Astrocyte (in vitro differentiated cells and primary cell): ENCODE data around the gene IL17RE. TPM values are rescaled to one million over a fixed set of nuclear protein-coding genes. Genes with fewer than 3 reads are reported as not detected.
A peak's percentile ranks its signal among the peaks of the same experiment; 100 is the strongest.

Experiments
- DNase-seq: peaks from one replicate; pipeline ENCODE4 v3.0.0-alpha.2; 2010; ENCODE audit warnings: low read depth
- FAIRE-seq: peaks from 2 replicates; lab custom pipeline; 2011; peaks lifted over from hg19 to GRCh38; lab: Jason Lieb, UNC
- H2AFZ ChIP-seq: 2 replicates; pipeline ENCODE4 v1.6.0; 2012; ENCODE audit warnings: low read depth, low read length, inconsistent platforms
- H3K27ac ChIP-seq: 2 replicates; pipeline ENCODE4 v1.5.1; 2011; ENCODE audit warnings: low read depth, low read length, inconsistent platforms
- H3K27me3 ChIP-seq: 2 replicates; pipeline ENCODE4 v1.6.0; 2011; ENCODE audit warnings: low read length, inconsistent platforms; ENCODE audit not compliant: insufficient read depth
- H3K36me3 ChIP-seq: 2 replicates; pipeline ENCODE4 v1.5.1; 2011; ENCODE audit warnings: low read length, inconsistent platforms; ENCODE audit not compliant: insufficient read depth
- H3K4me1 ChIP-seq: 2 replicates; pipeline ENCODE4 v1.5.1; 2011; ENCODE audit warnings: low read length, inconsistent platforms; ENCODE audit not compliant: insufficient read depth
- H3K4me2 ChIP-seq: 2 replicates; pipeline ENCODE4 v1.6.0; 2012; ENCODE audit warnings: low read length, inconsistent platforms
- H3K4me3 ChIP-seq: 2 replicates; pipeline ENCODE4 v1.5.1; 2011; ENCODE audit warnings: low read depth, mild to moderate bottlenecking, low read length, inconsistent platforms; ENCODE audit not compliant: insufficient read depth
- H3K79me2 ChIP-seq: 2 replicates; pipeline ENCODE4 v1.6.0; 2012; ENCODE audit warnings: mild to moderate bottlenecking, low read length, inconsistent platforms; ENCODE audit not compliant: insufficient read depth
- H3K9ac ChIP-seq: 2 replicates; pipeline ENCODE4 v1.6.0; 2012; ENCODE audit warnings: mild to moderate bottlenecking, low read length, inconsistent platforms
- H3K9me3 ChIP-seq: 2 replicates; pipeline ENCODE4 v1.5.1; 2012; ENCODE audit warnings: low read depth, mild to moderate bottlenecking, low read length, inconsistent platforms; ENCODE audit not compliant: insufficient read depth
- H4K20me1 ChIP-seq: 2 replicates; pipeline ENCODE4 v1.6.0; 2012; ENCODE audit warnings: low read length, inconsistent platforms; ENCODE audit not compliant: insufficient read depth
- H3K27ac Mint-ChIP-seq: one replicate; pipeline ENCODE4 v1.8.0; 2021; ENCODE audit warnings: mild to moderate bottlenecking, mixed read lengths; ENCODE audit not compliant: unreplicated experiment
- H3K27me3 Mint-ChIP-seq: one replicate; pipeline ENCODE4 v1.8.0; 2021; ENCODE audit warnings: low read depth, mixed read lengths; ENCODE audit not compliant: unreplicated experiment
- H3K36me3 Mint-ChIP-seq: one replicate; pipeline ENCODE4 v1.8.0; 2021; ENCODE audit warnings: low read depth, mixed read lengths; ENCODE audit not compliant: unreplicated experiment
- H3K4me1 Mint-ChIP-seq: one replicate; pipeline ENCODE4 v1.8.0; 2021; ENCODE audit warnings: low read depth, mixed read lengths; ENCODE audit not compliant: unreplicated experiment
- H3K4me3 Mint-ChIP-seq: one replicate; pipeline ENCODE4 v1.8.0; 2021; ENCODE audit warnings: mild to moderate bottlenecking, moderate library complexity, mixed read lengths; ENCODE audit not compliant: unreplicated experiment
- H3K9me3 Mint-ChIP-seq: one replicate; pipeline ENCODE4 v1.8.0; 2021; ENCODE audit warnings: mild to moderate bottlenecking, mixed read lengths; ENCODE audit not compliant: unreplicated experiment
- EZH2 ChIP-seq: IDR thresholded peaks from 2 replicates; pipeline ENCODE4 v1.6.1; 2012; ENCODE audit warnings: mild to moderate bottlenecking, low read length, inconsistent platforms; ENCODE audit not compliant: insufficient read depth
- total RNA-seq: library from RNA; stranded (reverse); gene quantifications from 2 replicates; pipeline ENCODE4 v1.2.1, GENCODE V29; 2021
- TF ChIP-seq, protein P1 (sequence below): IDR thresholded peaks from 2 replicates; pipeline ENCODE4 v1.5.1; 2011; ENCODE audit warnings: low read depth, mild to moderate bottlenecking, inconsistent platforms, low read length, moderate library complexity; ENCODE audit not compliant: insufficient read depth

IL17RE gene
- total RNA-seq, 1 donor from 2014 or later, result 4.6 TPM

DNA sequence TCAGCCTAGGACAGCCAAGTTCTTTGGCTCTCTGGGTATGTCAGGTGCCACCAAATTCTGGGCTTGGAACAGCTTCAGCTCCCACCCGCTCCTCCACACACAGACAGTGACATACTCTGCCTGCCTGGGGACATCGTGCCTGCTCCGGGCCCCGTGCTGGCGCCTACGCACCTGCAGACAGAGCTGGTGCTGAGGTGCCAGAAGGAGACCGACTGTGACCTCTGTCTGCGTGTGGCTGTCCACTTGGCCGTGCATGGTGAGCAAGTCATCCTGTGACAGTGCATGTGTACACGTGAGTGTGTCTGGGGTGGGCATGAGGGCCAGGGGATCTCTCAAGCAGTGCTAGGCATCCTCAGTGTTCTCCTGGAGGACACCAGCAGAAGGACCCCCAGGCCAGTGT lies 15.2 kb downstream of the IL17RE start:
- Histone ChIP-seq H4K20me1 (no peaks in the 10 kb centered on the region), H3K27me3 (no peaks in the 10 kb centered on the region), H3K4me3 (no peak overlapping the region), H2AFZ (no peak overlapping the region), H3K9me3 (no peaks in the 10 kb centered on the region), H3K9ac (peak overlapping the region; percentile 64), H3K4me1 (peaks cover 23% of the 10 kb centered on the region), H3K4me2 (peak overlapping the region; percentile 83), H3K27ac (no peak overlapping the region), H3K79me2 (no peaks in the 10 kb centered on the region), H3K36me3 (no peaks in the 10 kb centered on the region)
- Mint-ChIP-seq H3K27me3 (no peaks in the 10 kb centered on the region), H3K36me3 (no peaks in the 10 kb centered on the region), H3K9me3 (no peaks in the 10 kb centered on the region), H3K27ac (no peak overlapping the region), H3K4me3 (peak overlapping the region; percentile 70), H3K4me1 (peaks cover 5% of the 10 kb centered on the region)
- TF ChIP-seq, protein P1, sequence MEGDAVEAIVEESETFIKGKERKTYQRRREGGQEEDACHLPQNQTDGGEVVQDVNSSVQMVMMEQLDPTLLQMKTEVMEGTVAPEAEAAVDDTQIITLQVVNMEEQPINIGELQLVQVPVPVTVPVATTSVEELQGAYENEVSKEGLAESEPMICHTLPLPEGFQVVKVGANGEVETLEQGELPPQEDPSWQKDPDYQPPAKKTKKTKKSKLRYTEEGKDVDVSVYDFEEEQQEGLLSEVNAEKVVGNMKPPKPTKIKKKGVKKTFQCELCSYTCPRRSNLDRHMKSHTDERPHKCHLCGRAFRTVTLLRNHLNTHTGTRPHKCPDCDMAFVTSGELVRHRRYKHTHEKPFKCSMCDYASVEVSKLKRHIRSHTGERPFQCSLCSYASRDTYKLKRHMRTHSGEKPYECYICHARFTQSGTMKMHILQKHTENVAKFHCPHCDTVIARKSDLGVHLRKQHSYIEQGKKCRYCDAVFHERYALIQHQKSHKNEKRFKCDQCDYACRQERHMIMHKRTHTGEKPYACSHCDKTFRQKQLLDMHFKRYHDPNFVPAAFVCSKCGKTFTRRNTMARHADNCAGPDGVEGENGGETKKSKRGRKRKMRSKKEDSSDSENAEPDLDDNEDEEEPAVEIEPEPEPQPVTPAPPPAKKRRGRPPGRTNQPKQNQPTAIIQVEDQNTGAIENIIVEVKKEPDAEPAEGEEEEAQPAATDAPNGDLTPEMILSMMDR, result no peak
- no peak for TF ChIP-seq EZH2
- FAIRE-seq (no peak), DNase-seq (no peak)

DNA sequence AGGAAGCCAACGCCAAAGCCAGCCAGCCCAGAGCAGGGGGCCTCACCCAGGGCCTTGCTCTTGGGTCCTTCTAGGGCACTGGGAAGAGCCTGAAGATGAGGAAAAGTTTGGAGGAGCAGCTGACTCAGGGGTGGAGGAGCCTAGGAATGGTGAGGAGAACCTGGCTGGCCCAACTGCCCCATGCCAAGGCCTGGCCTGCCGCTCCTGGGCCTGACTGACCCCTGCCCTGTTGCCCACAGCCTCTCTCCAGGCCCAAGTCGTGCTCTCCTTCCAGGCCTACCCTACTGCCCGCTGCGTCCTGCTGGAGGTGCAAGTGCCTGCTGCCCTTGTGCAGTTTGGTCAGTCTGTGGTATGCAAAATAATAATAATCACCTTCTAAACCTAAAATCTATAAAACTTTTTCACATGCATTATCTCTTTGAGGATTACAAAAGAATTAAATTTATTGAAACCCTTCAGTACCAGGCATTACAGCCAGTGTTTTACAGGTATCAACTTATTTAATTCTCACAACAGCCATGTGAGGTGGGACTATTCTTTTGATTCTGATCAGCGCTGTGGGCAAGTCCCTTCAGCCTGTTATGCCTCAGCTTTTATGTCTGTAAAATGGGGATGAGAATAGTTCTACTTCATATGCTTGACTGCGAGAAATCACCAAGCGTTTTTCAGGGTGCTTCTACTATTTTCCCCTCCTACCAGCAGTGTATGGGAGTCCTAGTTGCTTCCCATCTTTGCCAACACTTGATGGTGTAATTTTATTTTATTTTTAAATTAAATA lies 15.8 kb downstream of the IL17RE start:
- TF ChIP-seq, protein P1, result no peak
- TF ChIP-seq EZH2, result no peak
- H4K20me1 ChIP-seq, result no peaks in the 10 kb centered on the region
- FAIRE-seq, result no peak
- no peaks in the 10 kb centered on the region for H3K27me3 ChIP-seq
- no peaks in the 10 kb centered on the region for H3K36me3 Mint-ChIP-seq
- H2AFZ ChIP-seq, result no peak overlapping the region
- no peaks in the 10 kb centered on the region for H3K9me3 Mint-ChIP-seq
- H3K4me1 Mint-ChIP-seq, result peaks cover 5% of the 10 kb centered on the region
- no peaks in the 10 kb centered on the region for H3K79me2 ChIP-seq
- peak overlapping the region; percentile 83 for H3K4me2 ChIP-seq
- no peak overlapping the region for H3K9ac ChIP-seq
- no peaks in the 10 kb centered on the region for H3K9me3 ChIP-seq
- H3K36me3 ChIP-seq, result no peaks in the 10 kb centered on the region
- H3K27me3 Mint-ChIP-seq, result no peaks in the 10 kb centered on the region
- peak overlapping the region; percentile 54 for H3K4me3 Mint-ChIP-seq
- H3K27ac Mint-ChIP-seq, result no peak overlapping the region
- H3K27ac ChIP-seq, result no peak overlapping the region
- no peak overlapping the region for H3K4me3 ChIP-seq
- peaks cover 23% of the 10 kb centered on the region for H3K4me1 ChIP-seq
- DNase-seq, result no peak

DNA sequence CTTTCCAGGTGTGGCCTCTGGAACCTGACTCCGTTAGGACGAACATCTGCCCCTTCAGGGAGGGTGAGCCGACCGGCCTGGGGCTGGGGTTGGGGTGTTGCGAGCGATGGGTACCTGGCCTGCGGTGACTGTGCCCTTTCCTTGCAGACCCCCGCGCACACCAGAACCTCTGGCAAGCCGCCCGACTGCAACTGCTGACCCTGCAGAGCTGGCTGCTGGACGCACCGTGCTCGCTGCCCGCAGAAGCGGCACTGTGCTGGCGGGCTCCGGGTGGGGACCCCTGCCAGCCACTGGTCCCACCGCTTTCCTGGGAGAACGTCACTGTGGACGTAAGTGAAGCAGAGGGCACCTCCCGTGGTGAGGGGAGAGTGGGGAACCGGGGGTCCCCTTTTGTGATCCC lies 25.5 kb downstream of the IL17RE start:
- no peaks in the 10 kb centered on the region for H3K9me3 ChIP-seq
- Mint-ChIP-seq H3K36me3 (peaks cover 29% of the 10 kb centered on the region), H3K4me3 (no peak overlapping the region), H3K27me3 (no peaks in the 10 kb centered on the region), H3K4me1 (no peaks in the 10 kb centered on the region), H3K27ac (no peak overlapping the region), H3K9me3 (peaks cover 6% of the 10 kb centered on the region)
- H3K27ac ChIP-seq, result no peak overlapping the region
- no peak overlapping the region for H2AFZ ChIP-seq
- no peaks in the 10 kb centered on the region for H4K20me1 ChIP-seq
- FAIRE-seq (no peak), DNase-seq (no peak)
- TF ChIP-seq, protein P1, result no peak
- no peak for TF ChIP-seq EZH2
- H3K4me3 ChIP-seq, result no peak overlapping the region
- H3K79me2 ChIP-seq, result no peaks in the 10 kb centered on the region
- H3K9ac ChIP-seq, result no peak overlapping the region
- peaks cover 3% of the 10 kb centered on the region for H3K4me1 ChIP-seq
- H3K4me2 ChIP-seq, result no peak overlapping the region
- no peaks in the 10 kb centered on the region for H3K27me3 ChIP-seq
- H3K36me3 ChIP-seq, result no peaks in the 10 kb centered on the region
